GM12878 (cell line): ENCODE results near the gene SERPINB5. TPM values are rescaled to one million over a fixed set of nuclear protein-coding genes. Genes with fewer than 3 reads are reported as not detected.

Experiments
- ATAC-seq: fragments of 200-7000 bp; cut with Tn5 transposase; 3 replicates; pipeline ENCODE4 v1.9.1; 2020; ENCODE audit warnings: mild to moderate bottlenecking, moderate library complexity
- BruUV-seq: library from RNA; stranded (reverse); fragments of 400-500 nt; replicated peaks from 2 replicates; lab custom pipeline; 2021; lab: Mats Ljungman, UMichigan
- CTCF ChIA-PET: fragments of 300-600 bp; sonication (Branson Sonifier 250); formaldehyde crosslinking; extraction: SDS; loops from one replicate; lab custom pipeline; 2021; ENCODE audit warnings: inconsistent platforms; lab: Yijun Ruan, JAX
- POLR2A ChIA-PET: fragments of 350-600 bp; formaldehyde crosslinking; extraction: SDS; loops from one replicate; lab custom pipeline; 2021; ENCODE audit warnings: inconsistent platforms; lab: Charles Lee
- RAD21 ChIA-PET: fragments of 300-600 bp; sonication (Branson Sonifier 250); formaldehyde crosslinking; loops from one replicate; lab custom pipeline; 2023; ENCODE audit warnings: antibody characterized with exemption; ENCODE audit not compliant: unreplicated experiment; lab: Charles Lee
- SMC1A ChIA-PET: fragments of 300-600 bp; sonication (Branson Sonifier 250); formaldehyde crosslinking; loops from one replicate; lab custom pipeline; 2023; ENCODE audit not compliant: unreplicated experiment, uncharacterized antibody; lab: Charles Lee
- DNase-seq: peaks from one replicate; pipeline ENCODE4 v3.0.0-alpha.2; 2011; ENCODE audit warnings: low read depth, low spot score
- FAIRE-seq: peaks from 3 replicates; lab custom pipeline; 2011; peaks lifted over from hg19 to GRCh38; lab: Jason Lieb, UNC
- H2AFZ ChIP-seq: 2 replicates; pipeline ENCODE4 v1.6.0; 2011; ENCODE audit warnings: low read depth, low read length, control low read depth; ENCODE audit not compliant: control insufficient read depth
- H3K27ac ChIP-seq: 2 replicates; pipeline ENCODE4 v1.5.1; 2011; ENCODE audit warnings: control low read depth; ENCODE audit not compliant: control insufficient read depth, insufficient read depth
- H3K27me3 ChIP-seq, 2 experiments: replicated peaks in 1 of 2; 2 replicates each; pipeline versions ENCODE4 v1.6.0 to v1.6.1; 2011; ENCODE audit warnings: low read length in 1 of 2; ENCODE audit not compliant: control insufficient read depth in 2 of 2, insufficient read depth in 2 of 2
- H3K36me3 ChIP-seq, 2 experiments: 2 replicates each; pipeline ENCODE4 v1.5.1; 2011; ENCODE audit warnings: low read length in 1 of 2; ENCODE audit not compliant: control insufficient read depth in 2 of 2, insufficient read depth in 2 of 2
- H3K4me1 ChIP-seq: 2 replicates; pipeline ENCODE4 v1.6.1; 2011; ENCODE audit warnings: mild to moderate bottlenecking, low read length, moderate library complexity, mixed read lengths; ENCODE audit not compliant: control insufficient read depth, insufficient read depth
- H3K4me2 ChIP-seq: 2 replicates; pipeline ENCODE4 v1.6.0; 2011; ENCODE audit warnings: control low read depth; ENCODE audit not compliant: control insufficient read depth, insufficient read depth
- H3K4me3 ChIP-seq: fragments of 200-600 bp; sonication (generic); 2 replicates; pipeline ENCODE4 v1.5.1; 2016
- H3K79me2 ChIP-seq: 2 replicates; pipeline ENCODE4 v1.6.0; 2011; ENCODE audit warnings: low read length; ENCODE audit not compliant: control insufficient read depth, insufficient read depth
- H3K9ac ChIP-seq: 2 replicates; pipeline ENCODE4 v1.8.0; 2011; ENCODE audit warnings: low read length, control low read depth, mixed read lengths; ENCODE audit not compliant: control insufficient read depth, insufficient read depth
- H3K9me3 ChIP-seq: replicated peaks from 3 replicates; pipeline ENCODE4 v1.5.1; 2011; ENCODE audit warnings: mild to moderate bottlenecking, low read length; ENCODE audit not compliant: control insufficient read depth, insufficient read depth
- H4K20me1 ChIP-seq: 2 replicates; pipeline ENCODE4 v1.6.0; 2011; ENCODE audit not compliant: control insufficient read depth, insufficient read depth
- HDAC6 ChIP-seq: fragments of 200-600 bp; sonication (generic); IDR thresholded peaks from one replicate; pipeline ENCODE4 v1.8.0; 2017; ENCODE audit warnings: antibody characterized with exemption; ENCODE audit not compliant: unreplicated experiment
- SMAD1 ChIP-seq: fragments of 450-650 bp; IDR thresholded peaks from 2 replicates; pipeline ENCODE4 v1.6.1; 2018; ENCODE audit warnings: mild to moderate bottlenecking, low read depth; ENCODE audit not compliant: partially characterized antibody
- SP1 ChIP-seq: IDR thresholded peaks from one replicate; pipeline ENCODE4 v1.6.1; 2011; ENCODE audit warnings: low read depth, low read length
- STAT1 ChIP-seq: fragments of 450-650 bp; conservative IDR thresholded peaks from 2 replicates; pipeline ENCODE4 v1.6.1; 2014; ENCODE audit warnings: antibody characterized with exemption, mild to moderate bottlenecking
- TARDBP ChIP-seq: IDR thresholded peaks from 2 replicates; pipeline ENCODE4 v1.6.1; 2016; ENCODE audit warnings: borderline replicate concordance
- USF1 ChIP-seq: IDR thresholded peaks from 2 replicates; pipeline ENCODE4 v1.6.1; 2011; ENCODE audit warnings: borderline replicate concordance, low read depth, mild to moderate bottlenecking, moderate library complexity, mixed read lengths, low read length; ENCODE audit not compliant: insufficient read depth; ENCODE audit errors: extremely low read length
- ZBTB11 ChIP-seq: fragments of 450-650 bp; formaldehyde crosslinking; IDR thresholded peaks from 2 replicates; pipeline ENCODE4 v1.5.0; 2022; ENCODE audit warnings: mild to moderate bottlenecking, missing genetic modification characterization
- ZNF592 ChIP-seq: fragments of 450-650 bp; IDR thresholded peaks from 2 replicates; pipeline ENCODE4 v1.6.1; 2017; ENCODE audit warnings: mild to moderate bottlenecking, moderate library complexity
- WGBS: methylation state at CpG from one replicate; pipeline ENCODE4 v1.1.6; 2016; ENCODE audit warnings: low lambda C conversion rate; ENCODE audit not compliant: insufficient replicate concordance, insufficient coverage; ENCODE audit errors: missing lambda C conversion rate; 5-methylcytosine and 5-hydroxymethylcytosine counted together
- in situ Hi-C: fragments of 300-500 bp; cut with MboI; formaldehyde crosslinking; loops from 9 replicates; pipeline ENCODE4 v1.14.3; 2018; ENCODE audit warnings: mixed read lengths
- intact Hi-C: fragments of 100-400 bp; cut with micrococcal nuclease; formaldehyde crosslinking; loops from one replicate; pipeline ENCODE4 v1.14.2; 2022; ENCODE audit not compliant: unreplicated experiment
- polyA plus RNA-seq, 11 experiments: library from polyadenylated mRNA; depleted of rRNA in 4 of 11; unstranded in 6 of 11; stranded (reverse) in 5 of 11; fragments of >200 nt; fragmentation: Nextera tagmentation in 4 of 11; fragmentation: Illumina TruSeq in 1 of 11; extraction: Ambion mirVana in 4 of 11; extraction: Trizol in 1 of 11; gene quantifications; 1 replicate in 1 of 11; 2 replicates in 10 of 11; pipeline versions ENCODE4 v1.2.1 to v1.2.3, GENCODE V29; 2011 to 2016; ENCODE audit warnings: inconsistent platforms in 2 of 11, missing spikeins in 2 of 11, low read depth in 1 of 11
- total RNA-seq, 4 experiments: library from RNA; depleted of rRNA in 3 of 4; stranded (reverse); fragments of >200 nt in 3 of 4; fragmentation: Illumina TruSeq in 1 of 4; extraction: Trizol in 1 of 4; gene quantifications; 2 replicates each; pipeline versions ENCODE4 v1.2.1 to v1.2.3, GENCODE V29; 2013 to 2021

The SERPINB5 gene
- total and polyA plus RNA-seq, 10 of the 15 experiments (the other 5 are each of a cell fraction or from before 2014, with no cell fraction given): 0.03 to 0.04 TPM; not detected in 8

GRCh38 chr18:63446266-63446665 is 30.5 kb upstream of the SERPINB5 start:
- Histone ChIP-seq H3K4me3 (no peak overlapping the region), H3K4me2 (no peak overlapping the region), H3K9me3 (no peaks in the 10 kb centered on the region), H3K27ac (no peak overlapping the region), H3K36me3 (no peaks in the 10 kb centered on the region), H3K9ac (no peak overlapping the region), H4K20me1 (no peaks in the 10 kb centered on the region), H3K4me1 (no peaks in the 10 kb centered on the region), H2AFZ (no peak overlapping the region), H3K27me3 (no peaks in the 10 kb centered on the region), H3K79me2 (no peaks in the 10 kb centered on the region)
- RAD21 ChIA-PET: no interaction called here
- in situ Hi-C loops (no loop called here), intact Hi-C loops (no loop called here)
- SMC1A ChIA-PET: interaction anchor here (1.0 kb wide), 1 partner anchor 74 kb away, joined by 3 read pairs; no protein-coding TSS in a partner anchor
- CTCF ChIA-PET: interaction anchor here (1.3 to 2.4 kb wide), 3 partner anchors 8 to 430 kb away, joined by 5 to 9 read pairs (median 6); no protein-coding TSS in a partner anchor
- 93% methylated on average over 3 of the region's 3 CpGs for WGBS
- POLR2A ChIA-PET: no interaction called here
- ATAC-seq (peak; percentile 66), FAIRE-seq (no peak), DNase-seq (no peak)
- TF ChIP-seq USF1 (peak; percentile 39), TARDBP (no peak)
- no TSS peak for BruUV-seq

GRCh38 chr18:63447066-63447465 is 29.7 kb upstream of the SERPINB5 start:
- 57% methylated on average over 5 of the region's 5 CpGs for WGBS
- CTCF ChIA-PET: interaction anchor here (1.3 to 2.4 kb wide), 3 partner anchors 8 to 430 kb away, joined by 5 to 9 read pairs (median 6); no protein-coding TSS in a partner anchor
- POLR2A ChIA-PET: interaction anchor here (0.5 kb wide), 1 partner anchor 396 kb away, joined by 4 read pairs; no protein-coding TSS in a partner anchor
- no peaks in the 10 kb centered on the region for H4K20me1 ChIP-seq
- BruUV-seq: no TSS peak
- no peak overlapping the region for H3K9ac ChIP-seq
- SMC1A ChIA-PET: interaction anchor here (1.0 kb wide), 1 partner anchor 75 kb away, joined by 3 read pairs; no protein-coding TSS in a partner anchor
- in situ Hi-C loops: no loop called here
- H3K27ac ChIP-seq: no peak overlapping the region
- H3K36me3 ChIP-seq: no peaks in the 10 kb centered on the region
- no peak for FAIRE-seq
- H3K4me1 ChIP-seq: no peaks in the 10 kb centered on the region
- RAD21 ChIA-PET: no interaction called here
- no peaks in the 10 kb centered on the region for H3K27me3 ChIP-seq
- intact Hi-C loops: no loop called here
- no peak overlapping the region for H3K4me3 ChIP-seq
- no peak for DNase-seq
- no peak overlapping the region for H2AFZ ChIP-seq
- H3K79me2 ChIP-seq: no peaks in the 10 kb centered on the region
- no peaks in the 10 kb centered on the region for H3K9me3 ChIP-seq
- H3K4me2 ChIP-seq: no peak overlapping the region
- ATAC-seq: no peak
- TF ChIP-seq SMAD1 (no peak), ZBTB11 (CRISPR knock-in tag) (no peak), ZNF592 (no peak), HDAC6 (no peak), SP1 (no peak), STAT1 (no peak)
